ENCODE measurements around the gene FRMD6.
"Not testable (repeated sequence)": the region's sequence is repeated elsewhere in the genome, so short reads cannot be mapped to it uniquely, and the experiment has no call there.

Gene FRMD6

DNA sequence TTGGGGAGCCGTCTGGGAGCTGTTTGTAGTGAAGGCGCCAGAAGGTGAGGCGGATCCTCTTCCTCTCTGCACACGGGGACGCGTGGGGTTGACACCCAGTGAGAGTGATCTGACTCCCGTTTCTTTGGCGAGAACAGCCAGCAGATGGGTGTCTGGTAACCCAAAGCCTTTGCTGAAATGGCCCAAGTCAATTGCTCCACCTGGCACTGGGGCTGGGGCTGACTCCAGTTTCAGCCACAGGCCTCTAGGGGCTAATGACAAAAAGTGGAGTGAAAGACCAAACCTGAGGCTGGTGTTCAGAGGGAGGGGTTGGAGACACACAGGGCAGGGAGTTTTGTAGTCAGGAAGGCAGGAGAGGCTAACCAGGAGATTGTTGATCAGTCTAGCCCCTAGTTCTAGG lies 87.0 kb downstream of the FRMD6 start:
- no peak for DNase-seq (ENCODE audit: low read depth, low spot score)
- H3K4me3 ChIP-seq (ENCODE audit: low read length), result no peak overlapping the region
- no peaks in the 10 kb centered on the region for H3K4me1 ChIP-seq (ENCODE audit: control insufficient read depth, insufficient read depth, low read length)
- WGBS (ENCODE audit: insufficient coverage, insufficient read length), result no CpG with 5 or more reads among the region's 8 CpGs
- no peak overlapping the region for H3K27ac ChIP-seq (ENCODE audit: low read length)
- no peaks in the 10 kb centered on the region for H3K9me3 ChIP-seq (ENCODE audit: control insufficient read depth, insufficient read depth, low read length)
- H3K36me3 ChIP-seq (ENCODE audit: control insufficient read depth, insufficient read depth, low read length), result no peaks in the 10 kb centered on the region
- no peaks in the 10 kb centered on the region for H3K27me3 ChIP-seq (ENCODE audit: control insufficient read depth, insufficient read depth, low read length)

DNA sequence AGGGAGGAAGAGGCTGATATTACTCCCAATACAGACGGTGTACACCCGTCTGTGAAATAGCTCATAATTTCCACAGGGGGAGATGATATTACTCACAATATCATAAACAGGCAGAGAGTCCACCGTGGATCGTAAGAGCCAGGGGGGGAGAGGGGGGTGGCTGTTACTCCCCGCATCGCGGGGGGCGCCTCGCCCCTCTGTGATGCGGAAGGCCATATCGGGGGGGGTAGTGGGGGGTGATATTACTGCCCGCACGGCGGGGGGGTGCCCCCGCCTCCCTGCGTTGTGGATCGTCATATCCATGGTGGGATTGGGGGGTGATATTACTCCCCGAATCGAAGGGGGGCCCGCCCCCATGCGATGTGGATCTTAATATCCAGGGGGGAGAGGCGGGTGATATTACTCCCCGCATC lies 91.9 kb downstream of the FRMD6 start:
- Histone ChIP-seq H3K27ac (ENCODE audit: low read length) (no peak overlapping the region), H3K4me3 (ENCODE audit: low read length) (no peak overlapping the region), H3K36me3 (ENCODE audit: control insufficient read depth, insufficient read depth, low read length) (no peaks in the 10 kb centered on the region), H3K4me1 (ENCODE audit: control insufficient read depth, insufficient read depth, low read length) (no peaks in the 10 kb centered on the region), H3K27me3 (ENCODE audit: control insufficient read depth, insufficient read depth, low read length) (no peaks in the 10 kb centered on the region), H3K9me3 (ENCODE audit: control insufficient read depth, insufficient read depth, low read length) (no peaks in the 10 kb centered on the region)
- WGBS (ENCODE audit: insufficient coverage, insufficient read length), result no CpG with 5 or more reads among the region's 23 CpGs
- no peak for DNase-seq (ENCODE audit: low read depth, low spot score)

DNA sequence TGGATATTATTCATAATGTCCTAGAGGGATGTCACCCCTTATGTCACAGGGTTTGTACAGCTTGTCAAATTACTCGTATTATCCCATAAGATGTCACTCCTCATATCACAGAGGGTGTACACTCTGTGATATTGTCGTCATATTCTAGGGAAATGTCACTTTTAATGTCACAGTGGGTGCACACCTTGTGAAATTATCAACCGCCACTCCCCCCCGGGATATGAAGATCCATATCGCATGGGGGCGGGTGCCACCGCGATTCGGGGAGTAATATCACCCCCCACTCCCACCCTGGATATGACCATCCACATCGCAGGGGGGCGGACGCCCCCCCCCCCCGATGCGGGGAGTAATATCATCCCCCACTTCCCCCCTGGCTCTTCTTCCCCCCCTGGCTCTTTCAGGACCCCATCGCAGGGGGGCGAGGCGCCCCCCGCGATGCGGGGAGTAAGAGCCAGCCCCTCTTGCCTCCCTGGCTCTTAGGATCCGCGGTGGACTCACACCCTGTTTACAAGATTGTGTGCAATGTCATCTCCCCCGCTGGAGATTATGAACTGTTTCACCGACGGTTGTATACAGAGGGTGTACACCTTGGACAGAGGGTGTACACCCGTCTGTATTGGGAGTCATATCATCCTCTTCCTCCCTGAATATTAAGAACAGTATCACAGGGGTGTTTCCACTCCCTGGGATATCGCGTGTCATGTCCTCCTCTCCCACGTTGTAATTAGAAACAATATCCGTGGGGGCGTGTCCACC lies 92.8 kb downstream of the FRMD6 start:
- H3K4me1 ChIP-seq (ENCODE audit: control insufficient read depth, insufficient read depth, low read length), result no peaks in the 10 kb centered on the region
- no peaks in the 10 kb centered on the region for H3K27me3 ChIP-seq (ENCODE audit: control insufficient read depth, insufficient read depth, low read length)
- no peaks in the 10 kb centered on the region for H3K9me3 ChIP-seq (ENCODE audit: control insufficient read depth, insufficient read depth, low read length)
- no CpG with 5 or more reads among the region's 31 CpGs for WGBS (ENCODE audit: insufficient coverage, insufficient read length)
- H3K36me3 ChIP-seq (ENCODE audit: control insufficient read depth, insufficient read depth, low read length), result no peaks in the 10 kb centered on the region
- no peak overlapping the region for H3K27ac ChIP-seq (ENCODE audit: low read length)
- H3K4me3 ChIP-seq (ENCODE audit: low read length), result no peak overlapping the region
- no peak for DNase-seq (ENCODE audit: low read depth, low spot score)

DNA sequence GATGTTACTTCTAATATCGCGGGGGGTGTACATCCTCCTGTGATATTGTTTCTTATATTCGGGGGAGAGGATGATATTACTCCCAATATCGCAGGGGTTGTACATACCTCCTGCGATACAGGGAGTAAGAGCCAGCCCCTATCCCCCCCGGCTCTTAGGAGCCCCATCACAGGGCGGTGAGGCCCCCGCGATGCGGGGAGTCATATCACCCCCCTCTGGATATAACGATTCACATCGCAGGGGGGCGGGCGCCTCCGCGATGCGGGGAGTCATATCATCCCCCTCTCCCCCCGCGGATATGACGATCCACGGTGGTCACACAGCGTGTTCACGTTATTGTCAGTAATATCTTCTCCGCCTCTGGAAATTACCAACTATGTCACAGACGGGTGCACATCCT lies 95.1 kb downstream of the FRMD6 start:
- H3K9me3 ChIP-seq (ENCODE audit: control insufficient read depth, insufficient read depth, low read length); H3K4me3 ChIP-seq (ENCODE audit: low read length); DNase-seq (ENCODE audit: low read depth, low spot score); H3K27me3 ChIP-seq (ENCODE audit: control insufficient read depth, insufficient read depth, low read length); H3K36me3 ChIP-seq (ENCODE audit: control insufficient read depth, insufficient read depth, low read length); H3K27ac ChIP-seq (ENCODE audit: low read length); H3K4me1 ChIP-seq (ENCODE audit: control insufficient read depth, insufficient read depth, low read length): not testable (repeated sequence)
- no CpG with 5 or more reads among the region's 25 CpGs for WGBS (ENCODE audit: insufficient coverage, insufficient read length)

DNA sequence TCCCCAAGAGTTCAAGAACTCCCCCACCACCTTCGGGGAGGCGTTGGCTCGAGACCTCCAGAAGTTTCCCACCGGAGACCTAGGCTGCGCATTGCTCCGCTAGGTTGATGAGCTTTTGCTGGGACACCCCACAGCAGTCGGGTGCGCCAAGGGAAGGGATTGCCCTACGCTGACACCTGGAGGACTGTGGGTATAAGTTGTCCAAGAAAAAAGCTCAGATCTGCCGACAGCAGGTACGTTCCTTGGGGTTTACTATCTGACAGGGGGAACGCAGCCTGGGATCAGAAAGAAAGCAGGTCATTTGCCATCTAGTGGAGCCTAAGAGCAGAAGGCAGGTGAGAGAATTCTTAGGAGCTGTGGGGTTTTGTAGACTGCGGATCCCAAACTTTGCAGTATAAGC lies 98.8 kb downstream of the FRMD6 start:
- H3K4me3 ChIP-seq (ENCODE audit: low read length), result no peak overlapping the region
- H3K36me3 ChIP-seq (ENCODE audit: control insufficient read depth, insufficient read depth, low read length), result no peaks in the 10 kb centered on the region
- no peak overlapping the region for H3K27ac ChIP-seq (ENCODE audit: low read length)
- H3K4me1 ChIP-seq (ENCODE audit: control insufficient read depth, insufficient read depth, low read length), result no peaks in the 10 kb centered on the region
- WGBS (ENCODE audit: insufficient coverage, insufficient read length), result no CpG with 5 or more reads among the region's 13 CpGs
- H3K9me3 ChIP-seq (ENCODE audit: control insufficient read depth, insufficient read depth, low read length), result no peaks in the 10 kb centered on the region
- no peaks in the 10 kb centered on the region for H3K27me3 ChIP-seq (ENCODE audit: control insufficient read depth, insufficient read depth, low read length)
- DNase-seq (ENCODE audit: low read depth, low spot score), result no peak

DNA sequence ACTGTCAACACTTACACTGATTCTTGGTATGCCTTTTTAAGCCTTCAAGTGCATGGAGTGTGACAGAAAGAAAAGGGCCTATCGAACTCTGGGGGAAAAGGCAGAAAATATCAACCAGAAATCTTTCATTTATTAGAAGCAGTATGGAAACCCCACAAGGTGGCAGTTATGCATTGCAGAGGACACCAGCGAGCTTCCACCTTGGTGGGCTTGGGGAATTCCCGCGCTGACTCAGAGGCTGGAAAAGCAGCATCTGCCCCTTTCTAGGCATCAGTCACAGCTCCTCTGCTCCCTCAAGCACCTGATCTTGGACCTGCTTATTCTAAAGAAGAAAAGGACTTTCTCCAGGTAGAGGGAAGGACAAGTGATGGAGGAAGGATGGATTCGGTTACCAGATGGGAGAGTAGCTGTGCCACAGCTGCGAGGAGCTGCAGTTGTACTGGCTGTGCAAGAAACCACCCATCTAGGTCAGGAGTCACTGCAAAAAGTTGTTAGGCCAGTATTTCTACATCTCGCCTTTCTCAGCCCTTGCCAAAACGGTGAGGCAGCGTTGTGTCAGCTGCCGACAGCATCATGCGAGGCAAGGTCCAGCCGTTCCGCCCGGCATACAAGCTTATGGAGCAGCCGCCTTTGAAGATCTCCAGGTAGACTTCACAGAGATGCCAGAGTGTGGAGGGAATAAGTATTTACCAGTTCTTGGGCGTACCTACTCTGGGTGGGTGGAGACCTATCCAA lies 100.1 kb downstream of the FRMD6 start:
- H3K4me3 ChIP-seq (ENCODE audit: low read length); H3K27ac ChIP-seq (ENCODE audit: low read length); H3K27me3 ChIP-seq (ENCODE audit: control insufficient read depth, insufficient read depth, low read length); H3K36me3 ChIP-seq (ENCODE audit: control insufficient read depth, insufficient read depth, low read length); DNase-seq (ENCODE audit: low read depth, low spot score); H3K4me1 ChIP-seq (ENCODE audit: control insufficient read depth, insufficient read depth, low read length); H3K9me3 ChIP-seq (ENCODE audit: control insufficient read depth, insufficient read depth, low read length): not testable (repeated sequence)
- WGBS (ENCODE audit: insufficient coverage, insufficient read length), result no CpG with 5 or more reads among the region's 16 CpGs

DNA sequence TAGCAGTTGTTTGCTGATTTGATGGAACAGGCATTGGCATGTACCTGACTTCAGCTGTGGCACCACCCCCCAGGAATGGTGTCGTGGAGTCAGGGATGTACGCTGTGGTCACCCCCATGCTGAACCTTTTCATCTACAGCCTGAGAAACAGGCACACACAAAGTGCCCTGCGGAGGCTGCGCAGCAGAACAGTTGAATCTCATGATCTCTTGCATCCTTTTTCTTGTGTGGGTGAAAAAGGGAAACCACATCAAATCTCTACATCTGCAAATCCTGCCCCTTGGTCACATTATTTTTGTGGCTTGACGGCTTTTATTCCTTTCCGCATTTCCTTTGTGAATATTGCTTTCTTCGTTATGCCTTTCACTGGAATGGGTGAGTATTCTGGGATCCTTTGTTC lies 106.0 kb downstream of the FRMD6 start:
- not testable (repeated sequence) for H3K27ac ChIP-seq (ENCODE audit: low read length); H3K9me3 ChIP-seq (ENCODE audit: control insufficient read depth, insufficient read depth, low read length); H3K4me1 ChIP-seq (ENCODE audit: control insufficient read depth, insufficient read depth, low read length); H3K4me3 ChIP-seq (ENCODE audit: low read length); H3K27me3 ChIP-seq (ENCODE audit: control insufficient read depth, insufficient read depth, low read length); DNase-seq (ENCODE audit: low read depth, low spot score); H3K36me3 ChIP-seq (ENCODE audit: control insufficient read depth, insufficient read depth, low read length)
- WGBS (ENCODE audit: insufficient coverage, insufficient read length), result no CpG with 5 or more reads among the region's 7 CpGs

DNA sequence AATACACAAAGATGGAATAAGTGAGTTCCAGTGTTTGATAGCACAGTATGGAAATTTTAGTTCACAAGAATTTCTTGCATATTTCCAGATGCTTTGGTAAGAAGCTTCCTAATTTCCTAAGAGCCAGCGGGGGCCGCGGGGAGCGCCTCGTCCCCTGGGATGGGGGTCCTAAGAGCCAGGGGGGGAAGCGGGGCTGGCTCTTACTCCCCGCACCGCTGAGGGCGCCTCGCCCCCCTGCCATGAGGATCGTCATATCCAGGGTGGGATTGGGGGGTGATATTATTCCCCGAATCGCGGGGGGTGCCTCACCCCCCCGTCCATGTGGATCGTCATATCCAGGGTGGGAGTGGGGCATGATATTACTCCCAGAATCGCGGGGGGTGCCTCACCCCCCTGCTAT lies 108.2 kb downstream of the FRMD6 start:
- Histone ChIP-seq H3K27ac (ENCODE audit: low read length) (no peak overlapping the region), H3K4me3 (ENCODE audit: low read length) (no peak overlapping the region), H3K9me3 (ENCODE audit: control insufficient read depth, insufficient read depth, low read length) (no peaks in the 10 kb centered on the region), H3K36me3 (ENCODE audit: control insufficient read depth, insufficient read depth, low read length) (no peaks in the 10 kb centered on the region), H3K4me1 (ENCODE audit: control insufficient read depth, insufficient read depth, low read length) (no peaks in the 10 kb centered on the region), H3K27me3 (ENCODE audit: control insufficient read depth, insufficient read depth, low read length) (no peaks in the 10 kb centered on the region)
- no CpG with 5 or more reads among the region's 18 CpGs for WGBS (ENCODE audit: insufficient coverage, insufficient read length)
- no peak for DNase-seq (ENCODE audit: low read depth, low spot score)

DNA sequence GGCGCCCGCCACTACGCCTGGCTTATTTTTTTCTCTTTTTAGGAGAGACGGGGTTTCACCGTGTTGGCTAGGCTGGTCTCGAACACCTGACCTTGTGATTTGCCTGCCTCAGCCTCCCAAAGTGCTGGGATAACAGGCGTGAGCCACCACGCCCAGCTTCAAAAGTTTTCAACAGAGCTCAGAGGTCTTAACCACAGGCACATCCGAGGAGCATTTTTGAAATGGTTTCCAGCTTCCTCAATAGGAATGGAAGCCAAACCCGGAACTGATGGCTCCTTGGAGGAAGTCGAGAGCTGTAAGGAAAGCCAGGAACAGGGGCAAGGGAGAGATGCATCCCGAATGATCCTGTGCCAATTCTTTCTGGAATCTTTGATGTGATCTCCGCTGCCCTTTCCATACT lies 114.0 kb downstream of the FRMD6 start:
- not testable (repeated sequence) for H3K4me3 ChIP-seq (ENCODE audit: low read length)

DNA sequence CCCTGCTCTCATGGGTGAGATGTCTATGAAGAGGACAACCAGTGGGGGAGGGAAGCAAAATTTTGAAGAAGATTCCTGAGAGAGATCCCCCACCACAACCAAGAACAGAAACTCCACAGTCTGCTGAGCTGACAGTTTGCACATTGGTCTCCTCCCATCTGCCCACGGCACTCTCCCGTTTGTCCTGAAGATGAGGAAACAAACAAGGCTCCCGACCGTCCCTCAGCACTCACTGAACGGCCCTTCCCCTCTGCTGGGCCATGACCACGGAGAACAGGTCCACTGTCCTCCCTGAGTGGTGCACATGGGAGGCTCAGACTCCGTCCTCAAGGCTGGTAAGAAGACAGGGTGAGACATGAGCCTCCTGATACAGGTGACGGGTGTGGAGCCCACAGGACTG lies 114.9 kb downstream of the FRMD6 start:
- H3K9me3 ChIP-seq (ENCODE audit: control insufficient read depth, insufficient read depth, low read length); H3K4me1 ChIP-seq (ENCODE audit: control insufficient read depth, insufficient read depth, low read length); H3K27ac ChIP-seq (ENCODE audit: low read length); H3K27me3 ChIP-seq (ENCODE audit: control insufficient read depth, insufficient read depth, low read length); H3K36me3 ChIP-seq (ENCODE audit: control insufficient read depth, insufficient read depth, low read length); H3K4me3 ChIP-seq (ENCODE audit: low read length); DNase-seq (ENCODE audit: low read depth, low spot score): not testable (repeated sequence)
- no CpG with 5 or more reads among the region's 8 CpGs for WGBS (ENCODE audit: insufficient coverage, insufficient read length)

More for the DNA sequence above, 114.0 kb downstream of the FRMD6 start:
- H3K36me3 ChIP-seq (ENCODE audit: control insufficient read depth, insufficient read depth, low read length); H3K9me3 ChIP-seq (ENCODE audit: control insufficient read depth, insufficient read depth, low read length); H3K27ac ChIP-seq (ENCODE audit: low read length); H3K27me3 ChIP-seq (ENCODE audit: control insufficient read depth, insufficient read depth, low read length); DNase-seq (ENCODE audit: low read depth, low spot score); H3K4me1 ChIP-seq (ENCODE audit: control insufficient read depth, insufficient read depth, low read length): not testable (repeated sequence)
- no CpG with 5 or more reads among the region's 13 CpGs for WGBS (ENCODE audit: insufficient coverage, insufficient read length)

DNA sequence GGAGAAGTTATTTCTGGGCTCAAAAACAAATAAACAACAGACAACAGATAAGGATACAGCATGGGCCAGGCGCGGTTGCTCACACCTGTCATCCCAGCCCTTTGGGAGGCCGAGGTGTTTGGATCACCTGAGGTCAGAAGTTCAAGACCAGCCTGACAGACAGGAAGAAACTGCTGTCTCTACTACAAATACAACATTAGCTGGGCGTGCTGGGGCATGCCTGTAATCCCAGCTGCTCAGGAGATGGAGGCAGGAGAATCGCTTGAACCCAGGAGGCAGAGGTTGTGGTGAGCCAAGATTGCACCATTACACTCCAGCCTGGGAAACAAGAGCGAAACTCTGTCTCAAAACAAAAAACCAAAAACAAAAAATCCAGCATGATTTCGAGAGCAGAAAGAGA lies 117.6 kb downstream of the FRMD6 start:
- DNase-seq (ENCODE audit: low read depth, low spot score); H3K9me3 ChIP-seq (ENCODE audit: control insufficient read depth, insufficient read depth, low read length); H3K36me3 ChIP-seq (ENCODE audit: control insufficient read depth, insufficient read depth, low read length); H3K4me1 ChIP-seq (ENCODE audit: control insufficient read depth, insufficient read depth, low read length); H3K27me3 ChIP-seq (ENCODE audit: control insufficient read depth, insufficient read depth, low read length); H3K27ac ChIP-seq (ENCODE audit: low read length); H3K4me3 ChIP-seq (ENCODE audit: low read length): not testable (repeated sequence)
- no CpG with 5 or more reads among the region's 7 CpGs for WGBS (ENCODE audit: insufficient coverage, insufficient read length)
